Hindlimb muscle (tissue), 1 donor: ENCODE measurements around the gene THBS4. TPM values are rescaled to one million over a fixed set of nuclear protein-coding genes. Genes with fewer than 3 reads are reported as not detected.

ENCODE experiments used
- DNase-seq: peaks from one replicate; pipeline ENCODE4 v3.0.0-alpha.2; 2013
- polyA plus RNA-seq: library from polyadenylated mRNA; unstranded; fragments of 120-200 nt; gene quantifications from one replicate; pipeline ENCODE4 v1.2.1, GENCODE V29; 2013; ENCODE audit not compliant: insufficient read length

THBS4 gene
- polyA plus RNA-seq, 1 donor, result 116 TPM

- peak; percentile 45 for DNase-seq
Observed at GRCh38 chr5:80048084-80048780, 13.1 kb downstream of the THBS4 start.

DNA sequence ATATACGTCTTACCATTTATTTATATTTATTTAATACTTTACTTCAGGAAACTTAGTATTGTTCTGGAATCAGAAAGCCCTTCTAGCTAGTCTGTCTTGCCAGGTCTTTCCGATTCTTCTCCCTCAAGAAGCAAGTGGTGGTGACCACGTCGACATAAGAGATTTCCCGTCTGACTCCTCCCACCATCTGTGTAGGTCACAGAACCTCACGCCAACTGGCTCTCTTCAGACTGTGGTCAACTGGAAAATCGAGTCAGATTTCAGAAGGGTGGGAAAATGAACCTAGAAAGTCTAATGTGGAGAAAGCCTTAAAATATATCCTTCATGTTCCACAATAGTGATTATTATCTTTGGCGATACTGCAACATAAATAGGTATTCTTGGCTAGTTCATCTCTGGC, 17.3 kb downstream of the THBS4 start:
- DNase-seq, result no peak

- no peak for DNase-seq
Observed at GRCh38 chr5:80054682-80055081, 19.5 kb downstream of the THBS4 start.

GRCh38 chr5:80055491-80056170, 20.5 kb downstream of the THBS4 start:
- DNase-seq, result no peak

DNA sequence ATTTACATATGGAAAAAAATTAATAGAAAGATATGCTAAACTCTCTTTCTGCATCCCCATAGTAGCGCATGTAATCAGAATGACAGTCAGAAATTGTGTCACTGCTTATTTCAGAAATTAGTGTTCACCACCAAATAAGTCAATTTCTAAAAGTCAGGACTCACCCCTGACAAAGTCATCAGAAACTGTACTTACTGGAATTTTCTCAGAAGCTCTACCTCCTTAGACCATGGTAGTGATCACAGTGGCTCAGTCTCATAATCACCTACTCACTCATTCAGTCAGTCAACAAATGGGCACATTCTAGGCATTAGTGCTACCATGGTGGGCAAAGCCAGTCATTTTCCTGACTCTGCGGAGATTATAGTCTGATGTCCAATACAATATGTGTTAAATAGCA, 22.0 kb downstream of the THBS4 start:
- DNase-seq, result no peak

- no peak for DNase-seq
Observed at GRCh38 chr5:80057921-80058320, 22.8 kb downstream of the THBS4 start.

DNA sequence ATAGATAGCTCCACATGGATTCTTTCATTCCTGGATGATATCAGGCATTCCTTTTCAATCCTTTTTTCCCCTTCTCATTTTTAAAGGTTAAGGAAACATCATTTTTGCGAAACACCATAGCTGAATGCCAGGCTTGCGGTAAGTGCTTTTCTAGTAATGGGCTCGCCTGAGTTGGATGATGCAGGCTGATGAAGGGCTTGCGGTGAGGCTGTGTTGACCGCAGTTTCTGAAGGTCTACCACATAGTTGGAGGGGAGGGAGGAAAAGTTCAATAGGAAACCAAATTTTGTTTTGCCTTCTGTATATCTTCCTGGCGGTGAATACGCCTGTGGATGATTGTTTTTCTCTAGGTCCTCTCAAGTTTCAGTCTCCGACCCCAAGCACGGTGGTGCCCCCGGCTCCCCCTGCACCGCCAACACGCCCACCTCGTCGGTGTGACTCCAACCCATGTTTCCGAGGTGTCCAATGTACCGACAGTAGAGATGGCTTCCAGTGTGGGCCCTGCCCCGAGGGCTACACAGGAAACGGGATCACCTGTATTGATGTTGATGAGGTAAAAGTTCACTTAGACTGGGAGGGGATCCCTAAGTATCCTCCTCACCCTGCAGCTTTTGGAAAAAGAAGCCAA, 24.3 kb downstream of the THBS4 start:
- DNase-seq, result no peak

- no peak for DNase-seq
Observed at GRCh38 chr5:80060966-80061365, 25.8 kb downstream of the THBS4 start.

DNA sequence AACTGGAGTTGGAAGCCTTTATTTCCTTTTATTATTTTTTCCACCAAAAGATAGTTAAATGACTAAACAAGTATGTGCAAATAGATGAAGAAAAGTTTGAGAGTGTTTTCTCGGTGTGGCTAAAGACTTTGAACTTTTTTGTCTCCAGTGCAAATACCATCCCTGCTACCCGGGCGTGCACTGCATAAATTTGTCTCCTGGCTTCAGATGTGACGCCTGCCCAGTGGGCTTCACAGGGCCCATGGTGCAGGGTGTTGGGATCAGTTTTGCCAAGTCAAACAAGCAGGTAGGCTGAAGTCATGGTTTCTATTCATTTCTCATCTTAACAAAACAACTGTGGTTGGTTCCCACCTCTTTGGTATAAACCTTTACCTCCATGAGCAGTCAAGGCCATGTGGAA, 26.4 kb downstream of the THBS4 start:
- DNase-seq, result no peak

DNA sequence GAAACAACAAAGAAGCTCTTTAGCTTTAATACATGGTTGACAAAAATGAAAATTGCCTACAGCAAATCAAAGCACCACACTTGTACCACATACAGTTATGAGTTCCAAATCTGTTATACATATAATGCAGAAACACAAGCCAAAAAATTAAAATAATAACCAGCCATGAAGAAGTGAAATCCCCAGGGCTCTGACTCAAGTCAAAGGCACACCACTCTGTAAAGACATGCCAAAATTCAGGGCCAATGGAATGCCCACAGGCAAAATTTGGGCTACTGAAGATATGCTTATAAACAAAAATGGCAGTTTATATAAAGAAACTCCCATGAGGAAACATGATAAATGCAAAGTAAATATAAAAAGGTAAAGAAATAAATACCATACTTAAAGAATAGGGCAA, 29.0 kb downstream of the THBS4 start:
- no peak for DNase-seq

DNA sequence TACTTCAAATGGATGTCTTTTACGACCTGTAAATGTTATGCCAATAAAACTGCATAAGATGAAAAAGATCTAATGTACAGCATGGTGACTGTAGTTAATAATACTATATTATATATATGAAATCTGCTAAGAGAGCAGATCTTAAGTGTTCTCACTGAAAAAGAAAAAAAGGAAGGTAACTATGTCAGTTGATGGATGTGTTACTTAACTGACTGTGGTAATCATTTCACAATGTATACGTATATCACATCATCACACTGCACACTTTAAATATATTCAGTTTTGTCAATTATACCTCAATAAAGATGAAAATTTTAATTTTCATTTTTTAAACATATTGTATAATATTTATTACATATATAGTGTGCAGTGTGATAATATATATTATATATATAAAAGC, 31.9 kb downstream of the THBS4 start:
- DNase-seq, result no peak

DNA sequence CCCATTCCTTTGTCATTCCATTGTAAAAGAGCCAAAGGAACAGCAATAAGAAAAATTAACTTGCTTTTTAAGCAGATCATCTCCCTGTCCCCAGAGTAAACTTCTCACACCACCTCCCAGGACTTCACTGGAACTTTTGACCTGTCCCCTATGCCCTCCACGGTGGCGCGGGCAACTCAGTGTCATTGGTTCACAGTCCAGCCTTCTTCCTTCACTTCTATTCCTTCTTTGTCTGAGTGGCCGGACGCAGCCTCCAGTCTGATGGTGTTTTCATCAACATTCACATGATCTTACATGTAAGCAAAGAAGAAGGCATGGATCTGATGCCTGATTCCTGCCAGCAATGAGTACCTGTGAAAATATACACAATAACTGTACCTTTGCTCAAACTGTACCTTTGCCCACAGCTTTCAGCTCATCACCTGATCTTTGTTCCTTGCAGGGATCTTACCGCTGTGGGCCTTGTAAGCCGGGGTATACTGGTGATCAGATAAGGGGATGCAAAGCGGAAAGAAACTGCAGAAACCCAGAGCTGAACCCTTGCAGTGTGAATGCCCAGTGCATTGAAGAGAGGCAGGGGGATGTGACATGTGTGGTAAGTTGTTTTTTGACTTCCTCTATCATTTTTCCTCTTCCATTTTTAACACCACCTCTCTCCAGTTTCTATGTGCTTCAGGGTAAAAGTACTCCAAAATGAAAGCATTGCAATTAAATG, 32.5 kb downstream of the THBS4 start:
- no peak for DNase-seq

- no peak for DNase-seq
Observed at GRCh38 chr5:80068246-80068636, 33.1 kb downstream of the THBS4 start.

DNA sequence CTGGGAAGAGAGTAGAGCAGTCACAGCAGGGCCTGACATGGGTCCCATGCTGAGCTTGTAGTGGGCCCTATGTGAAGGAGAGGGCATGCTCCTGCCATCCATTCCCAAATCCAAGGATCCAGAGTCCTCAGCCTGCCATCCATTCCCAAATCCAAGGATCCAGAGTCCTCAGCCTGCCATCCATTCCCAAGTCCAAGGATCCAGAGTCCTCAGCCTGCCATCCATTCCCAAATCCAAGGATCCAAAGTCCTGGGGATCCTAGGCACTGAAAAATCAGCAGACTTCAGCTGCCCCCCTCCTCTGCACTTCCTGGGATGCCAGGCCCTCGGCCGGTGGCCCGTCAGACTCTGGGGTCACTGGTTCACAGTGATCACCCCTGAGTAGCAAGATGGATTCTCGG, 33.6 kb downstream of the THBS4 start:
- no peak for DNase-seq

DNA sequence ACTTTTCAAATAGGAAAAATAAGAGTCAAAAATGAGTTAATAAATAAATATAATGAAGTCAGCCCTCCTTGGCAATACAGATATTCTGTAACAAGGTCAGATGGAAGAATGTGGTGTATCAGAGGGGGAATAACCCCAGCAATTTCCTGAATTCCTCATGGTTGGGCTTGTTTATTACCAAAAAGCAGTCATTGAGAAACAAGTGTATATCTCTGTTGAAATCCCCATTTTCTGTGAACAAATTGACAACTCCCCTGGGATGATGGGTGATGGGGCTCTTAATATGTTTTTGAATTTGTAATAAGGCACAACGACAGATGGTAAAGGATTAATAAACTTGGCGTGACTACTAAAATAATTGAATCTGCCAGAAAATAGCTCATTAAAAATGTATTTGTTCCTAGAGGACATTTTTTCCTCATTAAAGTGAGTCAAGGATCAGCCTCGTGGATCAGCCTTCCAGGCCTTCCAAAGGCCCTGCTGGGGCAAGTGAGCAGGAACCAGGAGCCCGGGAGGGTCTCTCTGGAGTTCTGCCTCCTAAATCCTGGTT, 34.2 kb downstream of the THBS4 start:
- DNase-seq, result no peak

- no peak for DNase-seq
Observed at GRCh38 chr5:80069918-80070318, 34.8 kb downstream of the THBS4 start.

DNA sequence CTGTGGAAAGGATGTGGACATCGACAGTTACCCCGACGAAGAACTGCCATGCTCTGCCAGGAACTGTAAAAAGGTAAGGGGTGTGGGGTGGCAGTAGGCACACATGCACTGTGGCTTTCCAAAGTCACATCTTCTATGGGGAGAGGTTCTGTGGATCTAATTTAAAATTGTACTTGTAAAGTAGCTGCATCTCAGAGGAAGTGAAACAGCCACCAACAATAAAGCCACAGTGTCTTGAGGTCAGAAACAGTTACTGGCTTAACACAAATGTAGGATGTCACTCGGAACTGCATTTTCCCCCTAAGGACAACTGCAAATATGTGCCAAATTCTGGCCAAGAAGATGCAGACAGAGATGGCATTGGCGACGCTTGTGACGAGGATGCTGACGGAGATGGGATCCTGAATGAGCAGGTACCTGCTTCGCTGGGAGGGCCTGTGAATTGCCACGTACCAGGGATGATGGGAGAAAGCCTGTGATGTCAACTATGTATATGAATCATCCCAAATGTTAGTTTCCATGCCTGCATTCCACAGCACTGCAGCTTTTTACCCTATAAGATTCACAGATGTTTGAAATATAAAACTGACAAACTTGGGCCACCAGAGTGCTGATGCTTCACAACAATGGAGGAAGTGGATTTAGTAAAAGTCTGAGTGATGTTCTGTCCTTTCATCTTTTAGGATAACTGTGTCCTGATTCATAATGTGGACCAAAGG, 35.3 kb downstream of the THBS4 start:
- DNase-seq, result no peak

- no peak for DNase-seq
Observed at GRCh38 chr5:80071510-80072021, 36.4 kb downstream of the THBS4 start.

- no peak for DNase-seq
Observed at GRCh38 chr5:80072103-80073073, 37.2 kb downstream of the THBS4 start.

- DNase-seq, result no peak
Observed at GRCh38 chr5:80076131-80077050, 41.2 kb downstream of the THBS4 start.
